HG03103 (cell line): ENCODE data around the gene SPATA31D4.

Source experiments
- ATAC-seq: cut with Tn5 transposase; IDR thresholded peaks from one replicate; pipeline ENCODE4 v1.9.1; 2021; ENCODE audit warnings: low read depth; ENCODE audit not compliant: unreplicated experiment

Gene SPATA31D4

GRCh38 chr9:81955625-81956024 is 27.4 kb downstream of the SPATA31D4 start:
- no peak for ATAC-seq

- no peak for ATAC-seq
Observed at GRCh38 chr9:81964218-81965171, 36.3 kb downstream of the SPATA31D4 start.

- no peak for ATAC-seq
Observed at GRCh38 chr9:81968026-81968425, 39.8 kb downstream of the SPATA31D4 start.

- no peak for ATAC-seq
Observed at GRCh38 chr9:81969971-81970370, 41.7 kb downstream of the SPATA31D4 start.

GRCh38 chr9:81971727-81972126 is 43.5 kb downstream of the SPATA31D4 start:
- ATAC-seq = no peak

- no peak for ATAC-seq
Observed at GRCh38 chr9:81974764-81975163, 46.5 kb downstream of the SPATA31D4 start.

- no peak for ATAC-seq
Observed at GRCh38 chr9:81976351-81976750, 48.1 kb downstream of the SPATA31D4 start.

GRCh38 chr9:81979196-81979595 is 51.0 kb downstream of the SPATA31D4 start:
- ATAC-seq = no peak

- ATAC-seq = no peak
Observed at GRCh38 chr9:81980568-81980967, 52.3 kb downstream of the SPATA31D4 start.

- ATAC-seq = no peak
Observed at GRCh38 chr9:81981883-81982282, 53.7 kb downstream of the SPATA31D4 start.
